ENCODE results near the gene RHOU. TPM values are rescaled to one million over a fixed set of nuclear protein-coding genes. Genes with fewer than 3 reads are reported as not detected.

RHOU gene
- total RNA-seq, 2 experiments from 2014 or later, result 1.2 TPM

GRCh38 chr1:228777236-228777635 is 42.0 kb downstream of the RHOU start:
- Mint-ChIP-seq H3K36me3 (ENCODE audit: low read depth) (no peaks in the 10 kb centered on the region), H3K9me3 (no peaks in the 10 kb centered on the region), H3K4me1 (ENCODE audit: low read depth) (peaks cover 5% of the 10 kb centered on the region), H3K4me3 (no peak overlapping the region), H3K27me3 (no peaks in the 10 kb centered on the region), H3K27ac (no peak overlapping the region)
- no peak for DNase-seq
- POLR2A ChIA-PET, result no interaction called here
- TF ChIP-seq, protein P1, sequence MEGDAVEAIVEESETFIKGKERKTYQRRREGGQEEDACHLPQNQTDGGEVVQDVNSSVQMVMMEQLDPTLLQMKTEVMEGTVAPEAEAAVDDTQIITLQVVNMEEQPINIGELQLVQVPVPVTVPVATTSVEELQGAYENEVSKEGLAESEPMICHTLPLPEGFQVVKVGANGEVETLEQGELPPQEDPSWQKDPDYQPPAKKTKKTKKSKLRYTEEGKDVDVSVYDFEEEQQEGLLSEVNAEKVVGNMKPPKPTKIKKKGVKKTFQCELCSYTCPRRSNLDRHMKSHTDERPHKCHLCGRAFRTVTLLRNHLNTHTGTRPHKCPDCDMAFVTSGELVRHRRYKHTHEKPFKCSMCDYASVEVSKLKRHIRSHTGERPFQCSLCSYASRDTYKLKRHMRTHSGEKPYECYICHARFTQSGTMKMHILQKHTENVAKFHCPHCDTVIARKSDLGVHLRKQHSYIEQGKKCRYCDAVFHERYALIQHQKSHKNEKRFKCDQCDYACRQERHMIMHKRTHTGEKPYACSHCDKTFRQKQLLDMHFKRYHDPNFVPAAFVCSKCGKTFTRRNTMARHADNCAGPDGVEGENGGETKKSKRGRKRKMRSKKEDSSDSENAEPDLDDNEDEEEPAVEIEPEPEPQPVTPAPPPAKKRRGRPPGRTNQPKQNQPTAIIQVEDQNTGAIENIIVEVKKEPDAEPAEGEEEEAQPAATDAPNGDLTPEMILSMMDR (IDR thresholded peaks at IDR 0.05), result no peak
- CTCF ChIA-PET, result no interaction called here
- ATAC-seq, result no peak
- intact Hi-C loops (cut with micrococcal nuclease), result no loop called here

DNA sequence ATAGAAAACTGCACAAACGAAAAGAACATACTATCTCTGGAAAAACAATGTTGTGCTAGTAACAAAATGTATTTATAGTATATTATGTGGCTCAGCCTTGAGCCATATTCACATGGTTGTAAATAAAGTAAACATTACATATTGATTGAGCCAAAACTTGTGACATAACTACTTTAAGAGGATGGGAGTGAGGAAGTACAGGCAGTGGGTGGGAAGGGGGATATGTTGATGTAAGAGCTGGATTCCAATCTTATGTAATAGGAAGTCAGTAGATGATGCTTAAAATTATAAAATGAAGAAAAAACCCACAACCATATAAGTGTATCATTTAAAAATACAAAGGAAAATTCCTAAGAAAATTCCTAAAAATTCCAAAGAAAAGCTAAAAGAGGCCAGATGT is 42.7 kb downstream of the RHOU start:
- H3K27me3 Mint-ChIP-seq, result no peaks in the 10 kb centered on the region
- DNase-seq, result no peak
- peaks cover 5% of the 10 kb centered on the region for H3K4me1 Mint-ChIP-seq (ENCODE audit: low read depth)
- H3K27ac Mint-ChIP-seq, result no peak overlapping the region
- no peak for ATAC-seq
- TF ChIP-seq, protein P1 (IDR thresholded peaks at IDR 0.05), result no peak
- H3K36me3 Mint-ChIP-seq (ENCODE audit: low read depth), result no peaks in the 10 kb centered on the region
- ChIA-PET POLR2A (interaction anchor here (0.7 to 1.7 kb wide), 2 partner anchors 32 to 277 kb away, joined by 3 to 4 read pairs; no protein-coding TSS in a partner anchor), CTCF (interaction anchor here (1.2 to 2.4 kb wide), 2 partner anchors 13 to 15 kb away, joined by 3 to 5 read pairs; no protein-coding TSS in a partner anchor)
- no peak overlapping the region for H3K4me3 Mint-ChIP-seq
- intact Hi-C loops (cut with micrococcal nuclease), result no loop called here
- no peaks in the 10 kb centered on the region for H3K9me3 Mint-ChIP-seq

GRCh38 chr1:228778466-228778865 is 43.2 kb downstream of the RHOU start:
- POLR2A ChIA-PET, result interaction anchor here (0.7 to 1.7 kb wide), 2 partner anchors 31 to 278 kb away, joined by 3 to 4 read pairs; no protein-coding TSS in a partner anchor
- no peak overlapping the region for H3K27ac Mint-ChIP-seq
- TF ChIP-seq, protein P1 (IDR thresholded peaks at IDR 0.05), result no peak

GRCh38 chr1:228778961-228779360 is 43.7 kb downstream of the RHOU start:
- ATAC-seq (no peak), DNase-seq (no peak)
- H3K27me3 Mint-ChIP-seq, result no peaks in the 10 kb centered on the region
- no peak overlapping the region for H3K4me3 Mint-ChIP-seq
- peaks cover 5% of the 10 kb centered on the region for H3K4me1 Mint-ChIP-seq (ENCODE audit: low read depth)
- intact Hi-C loops (cut with micrococcal nuclease), result no loop called here
- no peaks in the 10 kb centered on the region for H3K9me3 Mint-ChIP-seq
- H3K36me3 Mint-ChIP-seq (ENCODE audit: low read depth), result no peaks in the 10 kb centered on the region
- POLR2A ChIA-PET, result interaction anchor here (0.7 to 1.7 kb wide), 2 partner anchors 31 to 278 kb away, joined by 3 to 4 read pairs; no protein-coding TSS in a partner anchor
- TF ChIP-seq, protein P1 (IDR thresholded peaks at IDR 0.05), result no peak
- no peak overlapping the region for H3K27ac Mint-ChIP-seq
- CTCF ChIA-PET, result interaction anchor here (1.2 to 2.4 kb wide), 2 partner anchors 14 kb away, joined by 3 to 5 read pairs; no protein-coding TSS in a partner anchor

More at GRCh38 chr1:228778466-228778865, 43.2 kb downstream of the RHOU start:
- intact Hi-C loops (cut with micrococcal nuclease), result no loop called here
- Mint-ChIP-seq H3K9me3 (no peaks in the 10 kb centered on the region), H3K27me3 (no peaks in the 10 kb centered on the region), H3K4me1 (ENCODE audit: low read depth) (peaks cover 5% of the 10 kb centered on the region), H3K4me3 (no peak overlapping the region), H3K36me3 (ENCODE audit: low read depth) (no peaks in the 10 kb centered on the region)
- ATAC-seq (no peak), DNase-seq (no peak)
- CTCF ChIA-PET, result interaction anchor here (1.2 to 2.4 kb wide), 2 partner anchors 14 kb away, joined by 3 to 5 read pairs; no protein-coding TSS in a partner anchor

- ChIA-PET POLR2A (interaction anchor here (0.6 kb wide), 1 partner anchor 551 kb away, joined by 3 read pairs; no protein-coding TSS in a partner anchor), CTCF (interaction anchor here (1.3 kb wide), 1 partner anchor 12 kb away, joined by 4 read pairs; no protein-coding TSS in a partner anchor)
- Mint-ChIP-seq H3K36me3 (ENCODE audit: low read depth) (no peaks in the 10 kb centered on the region), H3K4me1 (ENCODE audit: low read depth) (no peaks in the 10 kb centered on the region), H3K9me3 (no peaks in the 10 kb centered on the region), H3K4me3 (no peak overlapping the region), H3K27me3 (no peaks in the 10 kb centered on the region), H3K27ac (no peak overlapping the region)
- intact Hi-C loops (cut with micrococcal nuclease), result no loop called here
- DNase-seq (no peak), ATAC-seq (no peak)
- TF ChIP-seq, protein P1 (IDR thresholded peaks at IDR 0.05), result no peak
Measured at GRCh38 chr1:228781161-228781808, 46.0 kb downstream of the RHOU start.

Data from activated CD8-positive, alpha-beta T cell treated with anti-CD3 and anti-CD28 coated beads for 36 hours (primary cell).